LNCAP (cell line): ENCODE results near the gene NLGN3.

Experiments used
- CTCF ChIP-seq: fragments of 450-650 bp; IDR thresholded peaks from 2 replicates; pipeline ENCODE4 v1.5.1; 2017; ENCODE audit warnings: mild to moderate bottlenecking

NLGN3 gene

GRCh38 chrX:71107762-71108360 is 36.8 kb upstream of the NLGN3 start:
- TF ChIP-seq CTCF: no peak

GRCh38 chrX:71109051-71109450 is 35.6 kb upstream of the NLGN3 start:
- TF ChIP-seq CTCF: no peak

DNA sequence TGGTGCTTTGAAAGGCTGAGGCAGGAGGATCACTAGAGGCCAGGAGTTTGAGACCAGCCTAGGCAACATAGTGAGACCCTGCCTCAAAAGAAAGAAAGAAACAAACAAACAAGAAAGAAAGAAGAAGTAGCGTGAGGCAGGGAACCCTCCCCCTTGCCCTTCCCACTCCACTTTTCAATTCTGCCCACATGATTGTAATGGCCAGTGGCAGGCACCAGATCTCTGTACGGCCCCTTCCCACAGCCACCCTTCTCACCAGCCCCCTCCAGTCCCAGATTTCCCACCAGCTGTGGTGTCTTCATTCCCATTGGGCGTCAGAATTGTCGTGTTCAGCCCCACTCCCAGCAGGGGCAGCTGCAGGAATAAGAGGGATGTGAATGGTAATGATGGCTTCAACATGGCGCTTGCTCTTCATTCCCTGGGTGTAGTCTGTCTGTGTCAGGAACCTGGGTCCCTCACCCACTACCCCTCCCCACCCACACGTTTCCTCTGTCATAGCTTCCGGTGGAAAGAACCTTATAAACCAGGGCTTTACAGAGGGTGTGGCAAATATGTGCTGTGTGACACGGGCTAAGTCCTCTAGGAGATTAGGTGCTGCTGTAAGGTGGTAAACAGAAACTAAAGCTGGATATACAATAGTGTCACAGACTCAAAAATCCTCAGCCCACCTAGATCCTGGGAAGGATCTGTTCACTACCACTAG is 33.3 kb upstream of the NLGN3 start, which contains the start of gene IL2RG:
Gene IL2RG (minus strand): TSS at position 437 of the 703 bp plus-strand sequence. CDS start 38 bp downstream, at position 399.
- TF ChIP-seq CTCF: no peak

DNA sequence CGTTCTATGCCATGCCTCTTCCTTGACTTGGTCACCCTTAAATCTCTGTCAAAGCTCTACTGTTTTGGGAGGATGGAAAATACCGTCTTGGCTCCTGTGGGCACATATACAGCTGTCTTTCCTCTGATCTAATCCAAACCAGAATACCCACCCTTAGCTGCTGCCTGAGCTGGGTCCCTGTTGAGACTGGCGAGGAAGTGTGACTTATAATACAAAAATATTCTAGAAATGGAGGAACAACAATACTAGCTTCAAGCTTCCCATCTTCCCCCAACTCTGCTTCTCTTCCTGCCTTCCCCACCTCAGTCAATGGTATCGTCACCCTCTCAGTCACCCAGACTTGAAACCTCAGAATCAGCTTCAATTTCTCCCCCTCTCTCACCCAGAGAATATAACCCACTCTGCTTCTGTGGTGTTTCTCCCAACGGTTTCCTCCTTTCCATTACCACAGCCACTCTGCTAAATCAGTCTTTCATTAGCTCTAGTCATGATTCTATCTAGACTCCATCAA is 32.7 kb upstream of the NLGN3 start:
- no peak for TF ChIP-seq CTCF

DNA sequence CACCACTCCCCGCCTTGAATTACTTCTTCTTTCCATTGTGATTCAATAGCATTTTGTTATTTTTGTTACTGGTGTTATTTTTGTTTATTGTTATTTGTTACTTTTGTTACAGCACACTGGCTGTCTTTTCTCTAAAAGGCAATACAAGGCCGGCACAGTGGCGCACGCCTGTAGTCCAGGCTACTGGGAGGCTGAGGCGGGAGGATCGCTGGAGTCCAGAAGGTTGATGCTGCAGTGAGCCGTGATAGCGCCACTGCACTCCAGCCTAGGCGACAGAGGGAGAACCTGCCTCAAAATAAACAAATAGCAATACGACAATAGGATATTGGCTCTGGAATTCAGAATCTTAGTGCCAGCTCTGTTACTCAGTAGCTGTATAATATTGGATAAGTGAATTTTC is 27.3 kb upstream of the NLGN3 start:
- no peak for TF ChIP-seq CTCF

DNA sequence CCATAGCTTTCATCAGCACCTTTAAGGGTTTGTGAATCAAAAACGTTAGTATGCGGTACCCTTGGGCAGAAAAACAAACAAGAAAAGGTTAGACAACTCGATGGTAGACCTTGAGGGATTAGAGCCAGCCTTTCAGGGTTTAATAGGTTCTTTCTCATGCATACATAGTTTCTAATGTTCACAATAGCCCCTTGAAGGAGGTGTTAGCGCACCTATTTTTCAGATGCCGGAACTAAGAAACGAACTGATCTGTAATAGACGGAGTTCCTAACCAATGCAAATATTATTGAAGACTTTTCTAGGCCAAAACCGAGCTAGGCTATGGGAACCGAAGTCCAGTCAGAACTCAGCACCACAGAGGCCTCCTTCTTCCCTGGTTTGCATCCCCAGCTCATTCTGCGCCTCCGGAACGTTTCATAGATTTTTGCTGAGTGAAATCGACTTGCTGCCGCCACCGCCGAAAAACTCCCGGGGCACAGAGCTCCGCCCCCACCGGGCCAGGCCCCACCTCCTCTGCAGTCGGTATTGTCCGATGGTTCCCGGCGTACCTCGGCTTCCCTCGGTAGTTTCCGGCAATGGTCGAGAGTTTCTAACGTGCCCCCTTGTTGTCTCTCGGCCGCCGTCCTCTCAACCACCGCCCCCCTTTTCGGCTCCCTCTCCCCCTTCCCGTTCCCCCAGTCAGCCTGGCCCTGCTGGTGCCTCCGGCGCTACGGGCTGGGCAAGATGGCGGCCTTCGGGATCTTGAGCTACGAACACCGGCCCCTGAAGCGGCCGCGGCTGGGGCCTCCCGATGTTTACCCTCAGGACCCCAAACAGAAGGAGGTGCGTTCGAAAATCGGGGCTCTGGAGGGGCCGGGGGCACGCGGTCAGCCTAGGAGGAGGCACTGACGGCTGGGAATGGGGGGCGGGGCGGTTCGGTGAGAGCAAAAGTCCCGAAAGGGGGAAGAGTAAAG is 26.3 kb upstream of the NLGN3 start, which contains the start of gene MED12:
Gene MED12 (plus strand): TSS at position 565 of the 953 bp plus-strand sequence. CDS start 159 bp downstream, at position 724.
- no peak for TF ChIP-seq CTCF

GRCh38 chrX:71118985-71119535 is 25.6 kb upstream of the NLGN3 start:
- TF ChIP-seq CTCF: no peak
